H9 (cell line): ENCODE data around the gene FAM3A. TPM values are rescaled to one million over a fixed set of nuclear protein-coding genes. Genes with fewer than 3 reads are reported as not detected.

Experiments used
- DNase-seq: peaks from one replicate; pipeline ENCODE4 v3.0.0-alpha.2; 2017
- H2AFZ ChIP-seq: one replicate; pipeline ENCODE4 v1.6.1; 2013; ENCODE audit warnings: mild to moderate bottlenecking, low read length, control low read depth, moderate library complexity
- H2AK5ac ChIP-seq: 2 replicates; pipeline ENCODE4 v1.6.1; 2013; ENCODE audit warnings: low read length, control low read depth, mixed read lengths; ENCODE audit not compliant: insufficient read length
- H2BK120ac ChIP-seq: one replicate; pipeline ENCODE4 v1.6.1; 2013; ENCODE audit warnings: low read depth, mild to moderate bottlenecking, low read length, control low read depth, inconsistent platforms; ENCODE audit not compliant: poor library complexity, severe bottlenecking
- H2BK12ac ChIP-seq: 2 replicates; pipeline ENCODE4 v1.6.1; 2013; ENCODE audit warnings: low read length, control low read depth, mixed read lengths, low read depth; ENCODE audit not compliant: insufficient read length
- H2BK15ac ChIP-seq: 2 replicates; pipeline ENCODE4 v1.6.1; 2013; ENCODE audit warnings: low read depth, low read length, control low read depth
- H2BK20ac ChIP-seq: one replicate; pipeline ENCODE4 v1.6.1; 2013; ENCODE audit warnings: low read depth, mild to moderate bottlenecking, low read length, control low read depth, inconsistent platforms; ENCODE audit not compliant: poor library complexity, severe bottlenecking
- H2BK5ac ChIP-seq: 2 replicates; pipeline ENCODE4 v1.6.1; 2013; ENCODE audit warnings: low read length, control low read depth, mixed read lengths; ENCODE audit not compliant: insufficient read length
- H3K14ac ChIP-seq: 2 replicates; pipeline ENCODE4 v1.6.1; 2013; ENCODE audit warnings: low read length, control low read depth; ENCODE audit not compliant: insufficient read depth
- H3K18ac ChIP-seq: 2 replicates; pipeline ENCODE4 v1.6.1; 2013; ENCODE audit warnings: low read depth, mild to moderate bottlenecking, mixed read lengths, low read length, control low read depth; ENCODE audit not compliant: insufficient read length
- H3K23ac ChIP-seq: 2 replicates; pipeline ENCODE4 v1.6.1; 2013; ENCODE audit warnings: low read length, control low read depth, mixed read lengths, low read depth; ENCODE audit not compliant: insufficient read length
- H3K23me2 ChIP-seq: 2 replicates; pipeline ENCODE4 v1.6.1; 2013; ENCODE audit warnings: low read depth, mild to moderate bottlenecking, mixed read lengths, low read length, control low read depth; ENCODE audit not compliant: insufficient read length, poor library complexity, severe bottlenecking
- H3K27ac ChIP-seq: 2 replicates; pipeline ENCODE4 v1.5.1; 2013; ENCODE audit warnings: low read length, control low read depth, mixed read lengths, low read depth; ENCODE audit not compliant: insufficient read length
- H3K27me3 ChIP-seq: 2 replicates; pipeline ENCODE4 v1.6.1; 2013; ENCODE audit warnings: low read length, control low read depth, inconsistent platforms; ENCODE audit not compliant: insufficient read depth
- H3K4ac ChIP-seq: 2 replicates; pipeline ENCODE4 v1.6.1; 2013; ENCODE audit warnings: low read depth, mild to moderate bottlenecking, control low read depth, inconsistent platforms, low read length, moderate library complexity
- H3K4me1 ChIP-seq: 2 replicates; pipeline ENCODE4 v1.6.1; 2013; ENCODE audit warnings: low read length, control low read depth, inconsistent platforms; ENCODE audit not compliant: insufficient read depth
- H3K4me2 ChIP-seq: 2 replicates; pipeline ENCODE4 v1.6.1; 2013; ENCODE audit warnings: low read length, control low read depth, mixed read lengths; ENCODE audit not compliant: insufficient read length, insufficient read depth
- H3K56ac ChIP-seq: 2 replicates; pipeline ENCODE4 v1.6.1; 2013; ENCODE audit warnings: low read depth, mild to moderate bottlenecking, mixed read lengths, low read length, control low read depth; ENCODE audit not compliant: insufficient read length
- H3K79me1 ChIP-seq: 2 replicates; pipeline ENCODE4 v1.6.1; 2013; ENCODE audit warnings: low read depth, mild to moderate bottlenecking, moderate library complexity, low read length, control low read depth, inconsistent platforms; ENCODE audit not compliant: insufficient read depth, poor library complexity, severe bottlenecking
- H3K79me2 ChIP-seq: 2 replicates; pipeline ENCODE4 v1.6.1; 2013; ENCODE audit warnings: low read length, control low read depth, inconsistent platforms; ENCODE audit not compliant: insufficient read depth
- H3K9ac ChIP-seq: 2 replicates; pipeline ENCODE4 v1.6.1; 2013; ENCODE audit warnings: low read length, control low read depth, mixed read lengths; ENCODE audit not compliant: insufficient read length; ENCODE audit errors: extremely low read depth
- H3K9me3 ChIP-seq: one replicate; pipeline ENCODE4 v1.6.1; 2013; ENCODE audit warnings: low read depth, low read length, inconsistent platforms; ENCODE audit not compliant: control insufficient read depth
- H3T11ph ChIP-seq: one replicate; pipeline ENCODE4 v1.6.1; 2013; ENCODE audit warnings: mild to moderate bottlenecking, low read length, control low read depth, inconsistent platforms
- H4K20me1 ChIP-seq: one replicate; pipeline ENCODE4 v1.6.1; 2013; ENCODE audit not compliant: control insufficient read depth, insufficient read length, insufficient read depth
- H4K5ac ChIP-seq: 2 replicates; pipeline ENCODE4 v1.6.1; 2013; ENCODE audit warnings: low read depth, mild to moderate bottlenecking, mixed read lengths, low read length, control low read depth; ENCODE audit not compliant: insufficient read length
- H4K8ac ChIP-seq: replicated peaks from 2 replicates; pipeline ENCODE4 v1.6.1; 2013; ENCODE audit warnings: low read length, control low read depth, mixed read lengths, low read depth; ENCODE audit not compliant: insufficient read length
- H4K91ac ChIP-seq: 2 replicates; pipeline ENCODE4 v1.6.1; 2013; ENCODE audit warnings: low read depth, mild to moderate bottlenecking, moderate library complexity, mixed read lengths, low read length, control low read depth; ENCODE audit not compliant: insufficient read length
- H3K27ac Mint-ChIP-seq, 3 experiments: 2 replicates in 2 of 3; 3 replicates in 1 of 3; pipeline ENCODE4 v1.8.0; 2020 to 2021; ENCODE audit warnings: mixed read lengths in 3 of 3, mild to moderate bottlenecking in 1 of 3, moderate library complexity in 1 of 3
- H3K27me3 Mint-ChIP-seq: 2 replicates; pipeline ENCODE4 v1.8.0; 2021; ENCODE audit warnings: low read depth, mild to moderate bottlenecking, moderate library complexity, mixed read lengths
- H3K36me3 Mint-ChIP-seq, 3 experiments: 2 replicates in 2 of 3; 3 replicates in 1 of 3; pipeline ENCODE4 v1.8.0; 2020 to 2021; ENCODE audit warnings: low read depth in 3 of 3, mixed read lengths in 3 of 3; ENCODE audit not compliant: insufficient read depth in 1 of 3
- H3K4me1 Mint-ChIP-seq, 2 experiments: 2 replicates each; pipeline ENCODE4 v1.8.0; 2020; ENCODE audit warnings: mixed read lengths in 2 of 2
- H3K4me3 Mint-ChIP-seq, 2 experiments: 2 replicates in 1 of 2; 3 replicates in 1 of 2; pipeline ENCODE4 v1.8.0; 2020 to 2021; ENCODE audit warnings: mild to moderate bottlenecking in 2 of 2, mixed read lengths in 2 of 2, moderate library complexity in 1 of 2
- H3K9me3 Mint-ChIP-seq, 2 experiments: 2 replicates in 1 of 2; 3 replicates in 1 of 2; pipeline ENCODE4 v1.8.0; 2020; ENCODE audit warnings: mild to moderate bottlenecking in 2 of 2, mixed read lengths in 2 of 2, moderate library complexity in 1 of 2
- CTCF ChIP-seq: fragments of 200-600 bp; sonication (generic); conservative IDR thresholded peaks from 3 replicates; pipeline ENCODE4 v1.8.0; 2021; ENCODE audit warnings: antibody characterized with exemption, mild to moderate bottlenecking
- WGBS: extraction: QIAGEN DNeasy Blood & Tissue Kit; methylation state at CpG from one replicate; pipeline ENCODE4 v1.1.7; 2013; ENCODE audit warnings: missing lambda C conversion rate, low lambda C conversion rate, mixed read lengths; ENCODE audit not compliant: insufficient read length; ENCODE audit errors: extremely low coverage; 5-methylcytosine and 5-hydroxymethylcytosine counted together
- total RNA-seq: library from RNA; stranded (reverse); gene quantifications from 2 replicates; pipeline ENCODE4 v1.2.1, GENCODE V29; 2021

Gene FAM3A
- total RNA-seq, 1 experiment from 2014 or later = 22.8 TPM

GRCh38 chrX:154476821-154477220 lies 39.2 kb downstream of the FAM3A start:
- H3T11ph ChIP-seq = no peak overlapping the region
- H2AFZ ChIP-seq = no peak overlapping the region
- H3K36me3 Mint-ChIP-seq = peaks cover 17 to 37% (median 34%) of the 10 kb centered on the region in 3 experiments
- no peaks in the 10 kb centered on the region for H4K20me1 ChIP-seq
- no peak overlapping the region for H4K8ac ChIP-seq
- peaks cover 20% of the 10 kb centered on the region for H3K9me3 ChIP-seq
- H3K27ac Mint-ChIP-seq = no peak overlapping the region
- H3K27ac ChIP-seq = no peak overlapping the region
- peaks cover 2 to 7% of the 10 kb centered on the region in 2 experiments; a peak in 3 of 4 replicates for H3K4me1 Mint-ChIP-seq
- no peak overlapping the region for H2BK12ac ChIP-seq
- no peak overlapping the region for H2BK20ac ChIP-seq
- DNase-seq = no peak
- no peaks in the 10 kb centered on the region for H3K79me1 ChIP-seq
- no peak overlapping the region for H3K14ac ChIP-seq
- peaks cover 12% of the 10 kb centered on the region for H3K27me3 Mint-ChIP-seq
- H2AK5ac ChIP-seq = no peak overlapping the region
- no peak overlapping the region for H4K91ac ChIP-seq
- no peaks in the 10 kb centered on the region for H3K4me1 ChIP-seq
- no peak overlapping the region for H3K4me2 ChIP-seq
- no peak overlapping the region for H2BK5ac ChIP-seq
- H2BK120ac ChIP-seq = no peak overlapping the region
- peaks cover 67 to 88% of the 10 kb centered on the region in 2 experiments for H3K9me3 Mint-ChIP-seq
- H3K9ac ChIP-seq = no peak overlapping the region
- H3K79me2 ChIP-seq = no peaks in the 10 kb centered on the region
- no peak overlapping the region for H3K4ac ChIP-seq
- no peak for TF ChIP-seq CTCF
- H4K5ac ChIP-seq = no peak overlapping the region
- peak overlapping the region in 1 of 2 experiments; percentile 9; a peak in 1 of 5 replicates for H3K4me3 Mint-ChIP-seq
- H3K23ac ChIP-seq = no peak overlapping the region
- H3K23me2 ChIP-seq = peaks cover 4% of the 10 kb centered on the region
- H3K56ac ChIP-seq = no peak overlapping the region
- H3K18ac ChIP-seq = no peak overlapping the region
- WGBS = no CpG with 5 or more reads among the region's 8 CpGs
- no peak overlapping the region for H2BK15ac ChIP-seq
- no peaks in the 10 kb centered on the region for H3K27me3 ChIP-seq
